Vagina (tissue), 2 donors: ENCODE measurements around the gene IPMK.

ENCODE experiments used
- POLR2A ChIP-seq, 2 donors: fragments of 450-650 bp; IDR thresholded peaks; one replicate each; pipeline ENCODE4 v1.6.1; 2017; ENCODE audit warnings: antibody characterized with exemption in 2 of 2, mild to moderate bottlenecking in 2 of 2, moderate library complexity in 2 of 2
- POLR2AphosphoS5 ChIP-seq, 2 donors: sonication (generic); formaldehyde crosslinking; IDR thresholded peaks; one replicate each; pipeline ENCODE4 v1.9.0; 2017; ENCODE audit warnings: antibody characterized with exemption in 2 of 2, mild to moderate bottlenecking in 2 of 2, low read depth in 1 of 2; ENCODE audit not compliant: insufficient read depth in 1 of 2
- TF ChIP-seq, protein P1 (sequence below), 3 experiments: fragments of 450-650 bp in 2 of 3; fragments of 200-600 bp in 1 of 3; sonication (generic) in 1 of 3; IDR thresholded peaks; one replicate each; pipeline ENCODE4 v1.5.1; 2017 to 2019; ENCODE audit warnings: antibody characterized with exemption in 3 of 3, mild to moderate bottlenecking in 2 of 3, moderate library complexity in 2 of 3

DNA sequence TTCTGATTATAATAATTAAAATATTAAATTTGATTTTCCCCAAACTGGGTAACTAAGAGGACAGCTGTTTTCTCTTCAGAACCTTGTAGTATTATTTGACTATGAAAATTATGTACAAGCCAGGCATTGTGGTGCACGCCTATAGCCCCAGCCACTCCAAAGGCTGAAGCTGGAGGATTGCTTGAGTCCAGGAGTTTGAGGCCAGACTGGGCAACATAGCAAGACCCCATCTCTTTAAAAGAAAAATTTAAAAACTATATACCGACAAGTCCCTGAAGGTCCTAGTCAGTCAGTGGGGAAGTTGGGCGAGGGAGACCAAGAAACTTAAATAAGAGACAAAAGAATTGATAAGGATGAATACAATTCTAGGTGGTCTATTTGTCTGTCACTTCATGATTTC is 40.0 kb upstream of the IPMK start:
- TF ChIP-seq, protein P1, sequence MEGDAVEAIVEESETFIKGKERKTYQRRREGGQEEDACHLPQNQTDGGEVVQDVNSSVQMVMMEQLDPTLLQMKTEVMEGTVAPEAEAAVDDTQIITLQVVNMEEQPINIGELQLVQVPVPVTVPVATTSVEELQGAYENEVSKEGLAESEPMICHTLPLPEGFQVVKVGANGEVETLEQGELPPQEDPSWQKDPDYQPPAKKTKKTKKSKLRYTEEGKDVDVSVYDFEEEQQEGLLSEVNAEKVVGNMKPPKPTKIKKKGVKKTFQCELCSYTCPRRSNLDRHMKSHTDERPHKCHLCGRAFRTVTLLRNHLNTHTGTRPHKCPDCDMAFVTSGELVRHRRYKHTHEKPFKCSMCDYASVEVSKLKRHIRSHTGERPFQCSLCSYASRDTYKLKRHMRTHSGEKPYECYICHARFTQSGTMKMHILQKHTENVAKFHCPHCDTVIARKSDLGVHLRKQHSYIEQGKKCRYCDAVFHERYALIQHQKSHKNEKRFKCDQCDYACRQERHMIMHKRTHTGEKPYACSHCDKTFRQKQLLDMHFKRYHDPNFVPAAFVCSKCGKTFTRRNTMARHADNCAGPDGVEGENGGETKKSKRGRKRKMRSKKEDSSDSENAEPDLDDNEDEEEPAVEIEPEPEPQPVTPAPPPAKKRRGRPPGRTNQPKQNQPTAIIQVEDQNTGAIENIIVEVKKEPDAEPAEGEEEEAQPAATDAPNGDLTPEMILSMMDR (IDR thresholded peaks at IDR 0.05), result no peak
- TF ChIP-seq POLR2A (IDR thresholded peaks at IDR 0.05) (no peak), POLR2AphosphoS5 (IDR thresholded peaks at IDR 0.05; ENCODE audit: insufficient read depth in 1 of 2, low read depth in 1 of 2) (no peak)
